B cell (primary cell): ENCODE results near the gene NFASC. TPM values are rescaled to one million over a fixed set of nuclear protein-coding genes. Genes with fewer than 3 reads are reported as not detected.

Experiments
- ATAC-seq: fragments of 200-7000 bp; cut with Tn5 transposase; one replicate; pipeline ENCODE4 v1.10.0; 2021; ENCODE audit warnings: low read depth, mild to moderate bottlenecking, moderate number of reproducible peaks, moderate library complexity
- CTCF ChIA-PET: fragments of 350-600 bp; sonication (Branson Sonifier 250); formaldehyde crosslinking; loops from one replicate; lab custom pipeline; 2021; ENCODE audit warnings: antibody characterized with exemption, inconsistent platforms; lab: Charles Lee
- POLR2A ChIA-PET: fragments of 350-600 bp; sonication (Branson Sonifier 250); formaldehyde crosslinking; loops from one replicate; lab custom pipeline; 2021; ENCODE audit warnings: antibody characterized with exemption; lab: Charles Lee
- DNase-seq: peaks from one replicate; pipeline ENCODE4 v3.0.0; 2013
- H2AFZ ChIP-seq: 2 replicates; pipeline ENCODE4 v1.6.1; 2012; ENCODE audit warnings: mild to moderate bottlenecking, low read depth, low read length; ENCODE audit not compliant: insufficient read depth, poor library complexity, severe bottlenecking
- H3K27ac ChIP-seq, 2 donors: 1 replicate in 1 of 2; 2 replicates in 1 of 2; pipeline ENCODE4 v1.5.1; 2012 to 2013; ENCODE audit warnings: low read length in 2 of 2, mild to moderate bottlenecking in 2 of 2, moderate library complexity in 1 of 2
- H3K27me3 ChIP-seq, 4 experiments: fragments of 200-600 bp in 1 of 4; sonication (generic) in 1 of 4; replicated peaks in 1 of 4; 1 replicate in 2 of 4; 2 replicates in 2 of 4; pipeline versions ENCODE4 v1.6.1 to v1.7.0; 2013 to 2016; ENCODE audit warnings: low read length in 3 of 4, mild to moderate bottlenecking in 2 of 4, mixed read lengths in 1 of 4, moderate library complexity in 1 of 4; ENCODE audit not compliant: insufficient read depth in 4 of 4, control insufficient read depth in 3 of 4; ENCODE audit errors: control extremely low read depth in 1 of 4
- H3K36me3 ChIP-seq, 2 experiments: replicated peaks in 1 of 2; 1 replicate in 1 of 2; 2 replicates in 1 of 2; pipeline versions ENCODE4 v1.6.1 to v1.7.1; 2013; ENCODE audit warnings: low read length in 1 of 2; ENCODE audit not compliant: insufficient read depth in 2 of 2, control insufficient read depth in 1 of 2; ENCODE audit errors: control extremely low read depth in 1 of 2, extremely low read depth in 1 of 2
- H3K4me1 ChIP-seq, 2 donors: fragments of 200-600 bp in 1 of 2; sonication (generic) in 1 of 2; 1 replicate in 1 of 2; 2 replicates in 1 of 2; pipeline versions ENCODE4 v1.5.1 to v1.6.1; 2013 to 2017; ENCODE audit warnings: low read length in 2 of 2; ENCODE audit not compliant: control insufficient read depth in 2 of 2, insufficient read depth in 2 of 2
- H3K4me2 ChIP-seq: replicated peaks from 2 replicates; pipeline ENCODE3; 2012; ENCODE audit warnings: mild to moderate bottlenecking, low read depth, low read length; ENCODE audit not compliant: poor library complexity, severe bottlenecking
- H3K4me3 ChIP-seq, 5 experiments: fragments of 200-600 bp in 1 of 5; sonication (generic) in 1 of 5; 1 replicate in 3 of 5; 2 replicates in 2 of 5; pipeline versions ENCODE4 v1.5.1 to v1.7.0; 2011 to 2016; ENCODE audit warnings: low read length in 4 of 5, mild to moderate bottlenecking in 4 of 5, low read depth in 2 of 5, control low read depth in 1 of 5, moderate library complexity in 1 of 5; ENCODE audit not compliant: insufficient read depth in 1 of 5; ENCODE audit errors: control extremely low read depth in 1 of 5, extremely low read depth in 1 of 5
- H3K79me2 ChIP-seq: fragments of 200-600 bp; sonication (generic); one replicate; pipeline ENCODE4 v1.6.0; 2016; ENCODE audit warnings: low read length; ENCODE audit not compliant: control insufficient read depth, insufficient read depth
- H3K9ac ChIP-seq: fragments of 200-600 bp; sonication (generic); 2 replicates; pipeline ENCODE4 v1.6.1; 2017; ENCODE audit warnings: mild to moderate bottlenecking, low read length, moderate library complexity
- H3K9me3 ChIP-seq, 3 donors: one replicate each; pipeline versions ENCODE4 v1.6.1 to v1.7.1; 2013; ENCODE audit warnings: low read length in 2 of 3; ENCODE audit not compliant: control insufficient read depth in 2 of 3, insufficient read depth in 1 of 3; ENCODE audit errors: control extremely low read depth in 1 of 3
- H4K20me1 ChIP-seq: 2 replicates; pipeline ENCODE4 v1.6.0; 2012; ENCODE audit warnings: mild to moderate bottlenecking, low read length; ENCODE audit not compliant: insufficient read depth, control insufficient read depth, poor library complexity, severe bottlenecking
- H3K27ac Mint-ChIP-seq: one replicate; pipeline ENCODE4 v1.8.0; 2021; ENCODE audit warnings: mixed read lengths
- H3K27me3 Mint-ChIP-seq: one replicate; pipeline ENCODE4 v1.8.0; 2021; ENCODE audit warnings: mixed read lengths
- H3K4me1 Mint-ChIP-seq: one replicate; pipeline ENCODE4 v1.8.0; 2021; ENCODE audit warnings: mixed read lengths
- H3K4me3 Mint-ChIP-seq: one replicate; pipeline ENCODE4 v1.8.0; 2021; ENCODE audit warnings: mixed read lengths
- H3K9me3 Mint-ChIP-seq: one replicate; pipeline ENCODE4 v1.8.0; 2022; ENCODE audit warnings: mixed read lengths; ENCODE audit not compliant: insufficient read depth
- CTCF ChIP-seq: fragments of 200-600 bp; IDR thresholded peaks from one replicate; pipeline ENCODE4 v1.8.0; 2022; ENCODE audit warnings: antibody characterized with exemption, mild to moderate bottlenecking
- EZH2 ChIP-seq: IDR thresholded peaks from 2 replicates; pipeline ENCODE4 v1.6.1; 2012; ENCODE audit warnings: borderline replicate concordance, low read depth, mild to moderate bottlenecking, moderate library complexity, low read length; ENCODE audit not compliant: insufficient read depth, poor library complexity, severe bottlenecking
- WGBS: methylation state at CpG from one replicate; pipeline ENCODE4 v1.1.5; 2013; ENCODE audit warnings: missing lambda C conversion rate; ENCODE audit not compliant: insufficient coverage; 5-methylcytosine and 5-hydroxymethylcytosine counted together
- intact Hi-C: fragments of 100-400 bp; cut with micrococcal nuclease; formaldehyde crosslinking; loops from one replicate; pipeline ENCODE4 v1.10.0; 2022
- polyA plus RNA-seq: library from polyadenylated mRNA; depleted of rRNA; stranded (reverse); fragments of >200 nt; gene quantifications from 2 replicates; pipeline ENCODE4 v1.2.3, GENCODE V29; 2012
- total RNA-seq, 2 donors: library from RNA; stranded (reverse); fragments of 120-200 nt in 1 of 2; gene quantifications; 1 replicate in 1 of 2; 2 replicates in 1 of 2; pipeline versions ENCODE4 v1.2.3 to v1.2.4, GENCODE V29; 2013 to 2022

Gene NFASC
- total and polyA plus RNA-seq, 2 donors (not counting 1 experiment from before 2014, with no cell fraction given) = 0.06 to 0.39 TPM

- Mint-ChIP-seq H3K9me3 (no peaks in the 10 kb centered on the region), H3K4me3 (no peak overlapping the region), H3K27ac (no peak overlapping the region), H3K27me3 (peaks cover 38% of the 10 kb centered on the region), H3K4me1 (no peaks in the 10 kb centered on the region)
- WGBS = 58% methylated on average over 1 of the region's 5 CpGs
- Histone ChIP-seq H3K9me3 (peaks cover 0 to 8% (median 0%) of the 10 kb centered on the region in 3 donors), H2AFZ (no peak overlapping the region), H4K20me1 (no peaks in the 10 kb centered on the region), H3K27me3 (peaks cover 0 to 13% (median 4%) of the 10 kb centered on the region in 4 experiments), H3K4me2 (no peak overlapping the region), H3K36me3 (no peaks in the 10 kb centered on the region), H3K4me3 (no peak overlapping the region), H3K4me1 (no peaks in the 10 kb centered on the region), H3K9ac (no peak overlapping the region), H3K79me2 (no peaks in the 10 kb centered on the region), H3K27ac (no peak overlapping the region)
- DNase-seq = no peak
- intact Hi-C loops = no loop called here
- TF ChIP-seq CTCF (no peak), EZH2 (no peak)
- ChIA-PET POLR2A (no interaction called here), CTCF (no interaction called here)
- ATAC-seq = no peak
These were observed 7.6 kb upstream of the NFASC start for GRCh38 chr1:204863024-204863423.

GRCh38 chr1:204863730-204864129 lies 6.9 kb upstream of the NFASC start:
- no peak overlapping the region for H3K27ac ChIP-seq

More at GRCh38 chr1:204863730-204864129, 6.9 kb upstream of the NFASC start:
- Mint-ChIP-seq H3K27ac (no peak overlapping the region), H3K4me3 (no peak overlapping the region), H3K4me1 (no peaks in the 10 kb centered on the region), H3K9me3 (no peaks in the 10 kb centered on the region), H3K27me3 (peaks cover 33% of the 10 kb centered on the region)
- no peak overlapping the region for H3K4me2 ChIP-seq
- H3K4me3 ChIP-seq = no peak overlapping the region
- H3K9ac ChIP-seq = no peak overlapping the region
- H2AFZ ChIP-seq = no peak overlapping the region
- DNase-seq (no peak), ATAC-seq (no peak)
- H3K9me3 ChIP-seq = peaks cover 0 to 8% (median 0%) of the 10 kb centered on the region in 3 donors
- H4K20me1 ChIP-seq = no peaks in the 10 kb centered on the region
- H3K36me3 ChIP-seq = no peaks in the 10 kb centered on the region
- ChIA-PET CTCF (no interaction called here), POLR2A (no interaction called here)
- H3K4me1 ChIP-seq = no peaks in the 10 kb centered on the region
- no peaks in the 10 kb centered on the region for H3K79me2 ChIP-seq
- peaks cover 0 to 10% (median 4%) of the 10 kb centered on the region in 4 experiments for H3K27me3 ChIP-seq
- 100% methylated on average over 2 of the region's 4 CpGs for WGBS
- intact Hi-C loops = no loop called here
- no peak for TF ChIP-seq CTCF
- TF ChIP-seq EZH2 = no peak
